AG04449 (cell line): Measurements from ENCODE around the gene KCTD20.

Source experiments
- CTCF ChIA-PET: fragments of 350-600 bp; formaldehyde crosslinking; extraction: SDS; loops from one replicate; lab custom pipeline; 2021; ENCODE audit warnings: antibody characterized with exemption; lab: Yijun Ruan, JAX
- POLR2A ChIA-PET: fragments of 400-600, 350-600 bp; formaldehyde crosslinking; extraction: SDS; loops from one replicate; lab custom pipeline; 2020; ENCODE audit warnings: antibody characterized with exemption, inconsistent platforms; lab: Yijun Ruan, JAX
- DNase-seq: peaks from one replicate; pipeline ENCODE4 v3.0.0-alpha.2; 2010; ENCODE audit warnings: low read depth, low spot score
- H3K4me3 ChIP-seq: 2 replicates; pipeline ENCODE4 v1.5.1; 2011; ENCODE audit warnings: low read depth, mild to moderate bottlenecking, control low read depth, low read length
- TF ChIP-seq, protein P1 (sequence below): IDR thresholded peaks from one replicate; pipeline ENCODE4 v1.5.1; 2011; ENCODE audit warnings: mild to moderate bottlenecking, moderate library complexity, low read length, control low read depth, inconsistent platforms; ENCODE audit not compliant: insufficient read depth; ENCODE audit errors: missing control alignments

Gene KCTD20

DNA sequence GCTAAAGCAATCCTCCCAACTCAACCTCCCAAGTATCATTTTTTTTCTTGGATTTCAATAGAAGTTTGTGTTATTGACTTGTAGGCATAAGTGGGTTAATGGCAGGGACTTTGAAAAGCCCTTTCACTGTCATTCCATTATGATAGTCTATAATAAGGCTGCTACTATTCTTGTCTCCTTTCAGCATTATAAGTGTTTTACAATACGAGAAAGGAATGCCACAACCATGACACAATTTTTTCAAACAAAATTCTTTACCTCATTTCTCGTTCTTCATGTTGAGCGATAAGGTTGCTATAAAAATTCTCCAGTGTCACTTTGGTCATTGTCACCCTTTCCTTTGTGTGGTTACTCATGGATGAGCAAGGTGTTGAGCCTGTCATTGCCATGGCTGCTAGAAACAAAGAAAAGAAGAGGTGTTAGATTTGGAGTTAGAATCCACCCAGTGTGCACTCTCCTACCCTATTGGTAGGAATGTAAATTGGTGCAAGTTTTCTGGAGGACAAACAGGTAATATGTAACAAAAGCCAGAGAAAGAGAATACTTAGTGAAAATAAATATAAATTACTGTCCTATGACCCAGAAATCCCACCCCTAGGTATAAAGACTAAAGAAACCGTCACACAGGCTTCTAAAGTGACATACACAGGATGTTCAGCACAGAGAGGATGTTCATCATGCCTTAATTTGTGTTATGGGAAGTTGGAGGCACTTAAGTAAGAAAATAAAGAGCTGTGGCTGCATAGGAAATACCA, 97.2 kb downstream of the KCTD20 start:
- H3K4me3 ChIP-seq: no peak overlapping the region
- ChIA-PET POLR2A (interaction anchor here (0.5 kb wide), 1 partner anchor 61 kb away, joined by 4 read pairs; no protein-coding TSS in a partner anchor), CTCF (no interaction called here)
- TF ChIP-seq, protein P1, sequence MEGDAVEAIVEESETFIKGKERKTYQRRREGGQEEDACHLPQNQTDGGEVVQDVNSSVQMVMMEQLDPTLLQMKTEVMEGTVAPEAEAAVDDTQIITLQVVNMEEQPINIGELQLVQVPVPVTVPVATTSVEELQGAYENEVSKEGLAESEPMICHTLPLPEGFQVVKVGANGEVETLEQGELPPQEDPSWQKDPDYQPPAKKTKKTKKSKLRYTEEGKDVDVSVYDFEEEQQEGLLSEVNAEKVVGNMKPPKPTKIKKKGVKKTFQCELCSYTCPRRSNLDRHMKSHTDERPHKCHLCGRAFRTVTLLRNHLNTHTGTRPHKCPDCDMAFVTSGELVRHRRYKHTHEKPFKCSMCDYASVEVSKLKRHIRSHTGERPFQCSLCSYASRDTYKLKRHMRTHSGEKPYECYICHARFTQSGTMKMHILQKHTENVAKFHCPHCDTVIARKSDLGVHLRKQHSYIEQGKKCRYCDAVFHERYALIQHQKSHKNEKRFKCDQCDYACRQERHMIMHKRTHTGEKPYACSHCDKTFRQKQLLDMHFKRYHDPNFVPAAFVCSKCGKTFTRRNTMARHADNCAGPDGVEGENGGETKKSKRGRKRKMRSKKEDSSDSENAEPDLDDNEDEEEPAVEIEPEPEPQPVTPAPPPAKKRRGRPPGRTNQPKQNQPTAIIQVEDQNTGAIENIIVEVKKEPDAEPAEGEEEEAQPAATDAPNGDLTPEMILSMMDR: no peak
- no peak for DNase-seq
